ENCODE results near the gene CLASP1.

DNA sequence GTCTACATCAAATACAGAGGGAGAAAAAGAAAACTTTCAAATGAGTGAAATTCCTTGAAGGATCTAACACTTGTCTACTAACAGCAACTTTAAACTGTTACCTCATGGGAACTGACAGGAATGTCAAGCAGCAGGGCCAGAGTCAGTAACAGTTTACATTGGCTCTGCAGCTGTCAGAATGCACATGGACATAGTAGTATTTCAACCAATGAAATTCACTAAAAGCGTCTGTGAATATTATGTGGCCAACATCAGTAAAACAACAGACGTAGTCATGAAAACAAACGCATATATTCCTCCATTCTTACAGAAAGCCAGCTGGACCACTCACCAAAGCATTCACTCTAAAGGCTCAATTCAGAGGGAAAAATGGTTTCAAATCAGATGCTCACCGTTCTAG, 197.9 kb downstream of the CLASP1 start:
- TF ChIP-seq, protein P1, sequence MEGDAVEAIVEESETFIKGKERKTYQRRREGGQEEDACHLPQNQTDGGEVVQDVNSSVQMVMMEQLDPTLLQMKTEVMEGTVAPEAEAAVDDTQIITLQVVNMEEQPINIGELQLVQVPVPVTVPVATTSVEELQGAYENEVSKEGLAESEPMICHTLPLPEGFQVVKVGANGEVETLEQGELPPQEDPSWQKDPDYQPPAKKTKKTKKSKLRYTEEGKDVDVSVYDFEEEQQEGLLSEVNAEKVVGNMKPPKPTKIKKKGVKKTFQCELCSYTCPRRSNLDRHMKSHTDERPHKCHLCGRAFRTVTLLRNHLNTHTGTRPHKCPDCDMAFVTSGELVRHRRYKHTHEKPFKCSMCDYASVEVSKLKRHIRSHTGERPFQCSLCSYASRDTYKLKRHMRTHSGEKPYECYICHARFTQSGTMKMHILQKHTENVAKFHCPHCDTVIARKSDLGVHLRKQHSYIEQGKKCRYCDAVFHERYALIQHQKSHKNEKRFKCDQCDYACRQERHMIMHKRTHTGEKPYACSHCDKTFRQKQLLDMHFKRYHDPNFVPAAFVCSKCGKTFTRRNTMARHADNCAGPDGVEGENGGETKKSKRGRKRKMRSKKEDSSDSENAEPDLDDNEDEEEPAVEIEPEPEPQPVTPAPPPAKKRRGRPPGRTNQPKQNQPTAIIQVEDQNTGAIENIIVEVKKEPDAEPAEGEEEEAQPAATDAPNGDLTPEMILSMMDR (IDR thresholded peaks at IDR 0.05; ENCODE audit: low read depth, low read length), result no peak
- no peak for TF ChIP-seq EZH2phosphoT487 (IDR thresholded peaks at IDR 0.05; ENCODE audit: low read depth)
